PC-3 (cell line): Measurements from ENCODE around the gene PRDX6. TPM values are rescaled to one million over a fixed set of nuclear protein-coding genes. Genes with fewer than 3 reads are reported as not detected.

Experiments used
- ATAC-seq: fragments of 200-7000 bp; cut with Tn5 transposase; 2 replicates; pipeline ENCODE4 v1.9.1; 2020; ENCODE audit warnings: mild to moderate bottlenecking, moderate library complexity
- BruUV-seq: library from RNA; stranded (reverse); fragments of 400-500 nt; replicated peaks from 2 replicates; lab custom pipeline; 2021; lab: Mats Ljungman, UMichigan
- CTCF ChIA-PET: fragments of 300-600 bp; sonication (Branson Sonifier 250); formaldehyde crosslinking; loops from one replicate; lab custom pipeline; 2022; ENCODE audit warnings: antibody characterized with exemption; lab: Charles Lee
- POLR2A ChIA-PET: fragments of 300-600 bp; sonication (Branson Sonifier 250); formaldehyde crosslinking; loops from one replicate; lab custom pipeline; 2022; ENCODE audit warnings: antibody characterized with exemption; ENCODE audit not compliant: unreplicated experiment; lab: Charles Lee
- DNase-seq: peaks from one replicate; pipeline ENCODE4 v3.0.0-alpha.2; 2015
- H2AFZ ChIP-seq: fragments of 300-600 bp; sonication (generic); 2 replicates; pipeline ENCODE4 v1.6.0; 2016; ENCODE audit warnings: antibody characterized with exemption, low read length
- H3F3A ChIP-seq: fragments of 300-600 bp; sonication (generic); one replicate; pipeline ENCODE4 v1.6.0; 2017; ENCODE audit warnings: antibody characterized with exemption, low read length, control low read depth, mild to moderate bottlenecking; ENCODE audit not compliant: unreplicated experiment
- H3K27ac ChIP-seq: fragments of 300-600 bp; sonication (generic); 2 replicates; pipeline ENCODE4 v1.5.1; 2016; ENCODE audit warnings: mild to moderate bottlenecking, low read length
- H3K27me3 ChIP-seq: fragments of 300-600 bp; sonication (generic); 2 replicates; pipeline ENCODE4 v1.6.1; 2016; ENCODE audit warnings: low read length, mixed read lengths
- H3K36me3 ChIP-seq: fragments of 300-600 bp; sonication (generic); 2 replicates; pipeline ENCODE4 v1.6.1; 2016; ENCODE audit warnings: low read depth, mixed run types, low read length, mixed read lengths
- H3K4me1 ChIP-seq: fragments of 300-600 bp; sonication (generic); 2 replicates; pipeline ENCODE4 v1.5.1; 2016; ENCODE audit warnings: low read length; ENCODE audit not compliant: insufficient read depth
- H3K4me2 ChIP-seq: fragments of 300-600 bp; sonication (generic); 2 replicates; pipeline ENCODE4 v1.6.0; 2016; ENCODE audit warnings: low read length
- H3K4me3 ChIP-seq: fragments of 300-600 bp; sonication (generic); 2 replicates; pipeline ENCODE4 v1.5.1; 2016; ENCODE audit warnings: mild to moderate bottlenecking, low read length, mixed read lengths
- H3K79me2 ChIP-seq: fragments of 300-600 bp; sonication (generic); 2 replicates; pipeline ENCODE4 v1.6.1; 2017; ENCODE audit warnings: low read length, mixed read lengths
- H3K9ac ChIP-seq: fragments of 300-600 bp; sonication (generic); 2 replicates; pipeline ENCODE4 v1.6.0; 2016; ENCODE audit warnings: mild to moderate bottlenecking, low read length
- H3K9me2 ChIP-seq: fragments of 300-600 bp; sonication (generic); replicated peaks from 2 replicates; pipeline ENCODE4 v1.6.1; 2016; ENCODE audit warnings: mixed run types, low read length, mixed read lengths
- H3K9me3 ChIP-seq: fragments of 300-600 bp; sonication (generic); 2 replicates; pipeline ENCODE4 v1.6.1; 2016; ENCODE audit warnings: low read length, mixed read lengths
- H4K20me1 ChIP-seq: fragments of 300-600 bp; sonication (generic); 2 replicates; pipeline ENCODE4 v1.6.1; 2016; ENCODE audit warnings: low read length, mixed read lengths
- EZH2 ChIP-seq: fragments of 300-600 bp; sonication (generic); IDR thresholded peaks from one replicate; pipeline ENCODE4 v1.6.1; 2017; ENCODE audit warnings: antibody characterized with exemption, mild to moderate bottlenecking, low read length; ENCODE audit not compliant: unreplicated experiment
- EZH2phosphoT487 ChIP-seq: fragments of 300-600 bp; sonication (generic); IDR thresholded peaks from 2 replicates; pipeline ENCODE4 v1.6.1; 2018; ENCODE audit warnings: mild to moderate bottlenecking, antibody characterized with exemption, low read length, borderline replicate concordance
- intact Hi-C: fragments of 100-400 bp; cut with micrococcal nuclease; formaldehyde crosslinking; loops from 2 replicates; pipeline ENCODE4 v1.9.0; 2023
- total RNA-seq: library from RNA; depleted of rRNA; stranded (reverse); fragments of >200 nt; gene quantifications from 2 replicates; pipeline ENCODE4 v1.2.3, GENCODE V29; 2014
- TF ChIP-seq, protein P1 (sequence below): fragments of 300-600 bp; sonication (generic); conservative IDR thresholded peaks from 2 replicates; pipeline ENCODE4 v1.5.1; 2017; ENCODE audit warnings: antibody characterized with exemption, low read depth, mild to moderate bottlenecking, low read length

PRDX6 gene
- total RNA-seq, 1 experiment from 2014 or later, result 829 TPM

DNA sequence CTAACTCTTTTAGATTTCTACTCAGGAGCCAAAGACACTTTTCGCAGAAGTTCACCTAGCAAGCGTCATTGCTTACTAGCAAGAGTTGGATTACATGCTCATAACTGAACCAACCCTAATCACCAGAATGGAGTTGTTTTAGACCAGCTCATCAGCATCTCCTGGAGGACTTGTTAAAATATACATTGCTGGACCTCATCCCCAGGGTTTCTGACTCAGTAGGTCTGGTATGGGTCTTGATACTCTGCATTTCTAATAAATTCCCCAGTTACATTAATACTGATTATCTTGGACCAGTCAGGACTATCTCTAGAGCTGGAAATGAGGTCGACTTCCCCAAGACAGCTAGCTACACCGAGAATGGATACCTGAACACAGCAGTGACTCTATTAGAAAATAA is 9.7 kb upstream of the PRDX6 start:
- Histone ChIP-seq H3K79me2 (0 out of 2 replicates have a peak, but pooled peaks cover 7% of the 10 kb centered on the region), H3K36me3 (peaks cover 49% of the 10 kb centered on the region), H3K4me3 (no peak overlapping the region), H3K4me1 (no peaks in the 10 kb centered on the region), H3F3A (no peaks in the 10 kb centered on the region), H2AFZ (no peak overlapping the region), H3K9ac (no peak overlapping the region), H3K9me2 (no peaks in the 10 kb centered on the region), H4K20me1 (no peaks in the 10 kb centered on the region), H3K9me3 (peaks cover 27% of the 10 kb centered on the region), H3K27me3 (no peaks in the 10 kb centered on the region), H3K27ac (no peak overlapping the region), H3K4me2 (no peak overlapping the region)
- no TSS peak for BruUV-seq
- ChIA-PET CTCF (no interaction called here), POLR2A (no interaction called here)
- TF ChIP-seq EZH2phosphoT487 (no peak), EZH2 (no peak)
- TF ChIP-seq, protein P1, sequence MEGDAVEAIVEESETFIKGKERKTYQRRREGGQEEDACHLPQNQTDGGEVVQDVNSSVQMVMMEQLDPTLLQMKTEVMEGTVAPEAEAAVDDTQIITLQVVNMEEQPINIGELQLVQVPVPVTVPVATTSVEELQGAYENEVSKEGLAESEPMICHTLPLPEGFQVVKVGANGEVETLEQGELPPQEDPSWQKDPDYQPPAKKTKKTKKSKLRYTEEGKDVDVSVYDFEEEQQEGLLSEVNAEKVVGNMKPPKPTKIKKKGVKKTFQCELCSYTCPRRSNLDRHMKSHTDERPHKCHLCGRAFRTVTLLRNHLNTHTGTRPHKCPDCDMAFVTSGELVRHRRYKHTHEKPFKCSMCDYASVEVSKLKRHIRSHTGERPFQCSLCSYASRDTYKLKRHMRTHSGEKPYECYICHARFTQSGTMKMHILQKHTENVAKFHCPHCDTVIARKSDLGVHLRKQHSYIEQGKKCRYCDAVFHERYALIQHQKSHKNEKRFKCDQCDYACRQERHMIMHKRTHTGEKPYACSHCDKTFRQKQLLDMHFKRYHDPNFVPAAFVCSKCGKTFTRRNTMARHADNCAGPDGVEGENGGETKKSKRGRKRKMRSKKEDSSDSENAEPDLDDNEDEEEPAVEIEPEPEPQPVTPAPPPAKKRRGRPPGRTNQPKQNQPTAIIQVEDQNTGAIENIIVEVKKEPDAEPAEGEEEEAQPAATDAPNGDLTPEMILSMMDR, result no peak
- ATAC-seq (no peak), DNase-seq (no peak)
- intact Hi-C loops, result no loop called here

DNA sequence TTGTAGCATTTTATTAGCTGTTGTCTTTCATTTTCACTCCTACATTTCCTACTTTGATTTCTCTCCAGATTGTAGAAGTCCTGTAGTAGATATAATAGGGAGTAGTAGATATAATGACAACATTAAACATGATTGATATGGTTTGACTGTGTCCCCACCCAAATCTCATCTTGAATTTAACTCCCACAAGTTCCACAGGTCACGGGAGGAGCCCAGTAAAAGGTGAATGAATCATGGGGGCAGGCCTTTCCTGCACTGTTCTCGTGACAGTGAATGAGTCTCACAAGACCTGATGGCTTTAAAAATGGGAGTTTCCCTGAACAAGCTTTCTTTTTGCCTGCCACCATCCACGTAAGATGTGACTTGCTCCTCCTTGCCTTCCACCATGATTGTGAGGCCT is 7.5 kb upstream of the PRDX6 start:
- CTCF ChIA-PET, result no interaction called here
- H3K79me2 ChIP-seq, result peaks cover 5% of the 10 kb centered on the region; the same call in 1 of the 2 replicates

DNA sequence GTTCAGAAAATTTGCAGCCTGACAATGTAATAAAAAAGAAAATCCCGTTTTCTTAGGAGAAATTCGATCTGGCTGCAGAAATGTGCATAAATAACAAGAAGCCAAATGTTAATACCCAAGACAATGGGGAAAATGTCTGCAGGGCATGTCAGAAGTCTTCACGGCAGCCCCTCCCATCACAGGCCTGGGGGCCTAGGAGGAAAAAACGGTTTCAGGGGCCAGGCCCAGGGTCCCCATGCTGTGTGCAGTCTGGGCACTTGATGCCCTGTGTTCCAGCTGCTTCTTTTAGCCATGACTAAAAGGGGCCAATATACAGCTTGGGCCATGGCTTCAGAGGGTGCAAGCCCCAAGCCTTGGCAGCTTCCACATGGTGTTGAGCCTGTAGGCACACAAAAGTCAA is 6.5 kb upstream of the PRDX6 start:
- Histone ChIP-seq H3K36me3 (peaks cover 49% of the 10 kb centered on the region), H3K4me3 (no peak overlapping the region; the same call in 1 of the 2 replicates), H3K27me3 (no peaks in the 10 kb centered on the region), H3K9ac (no peak overlapping the region), H3K9me2 (no peaks in the 10 kb centered on the region), H2AFZ (no peak overlapping the region), H3K79me2 (peaks cover 15% of the 10 kb centered on the region), H4K20me1 (no peaks in the 10 kb centered on the region), H3K9me3 (peaks cover 27% of the 10 kb centered on the region), H3F3A (peaks cover 11% of the 10 kb centered on the region), H3K4me1 (peaks cover 26% of the 10 kb centered on the region), H3K4me2 (no peak overlapping the region), H3K27ac (no peak overlapping the region)
- BruUV-seq, result no TSS peak
- ATAC-seq (no peak), DNase-seq (no peak)
- TF ChIP-seq, protein P1, result no peak
- TF ChIP-seq EZH2phosphoT487 (no peak), EZH2 (no peak)
- CTCF ChIA-PET, result no interaction called here
- POLR2A ChIA-PET, result no interaction called here
- intact Hi-C loops, result no loop called here

More for the DNA sequence above, 7.5 kb upstream of the PRDX6 start:
- Histone ChIP-seq H3K4me1 (peaks cover 17% of the 10 kb centered on the region), H3K4me2 (no peak overlapping the region), H2AFZ (no peak overlapping the region), H3K27me3 (no peaks in the 10 kb centered on the region), H3K4me3 (no peak overlapping the region), H3K36me3 (peaks cover 49% of the 10 kb centered on the region), H3K9me3 (peaks cover 27% of the 10 kb centered on the region), H4K20me1 (no peaks in the 10 kb centered on the region), H3K27ac (no peak overlapping the region), H3F3A (peaks cover 11% of the 10 kb centered on the region), H3K9ac (no peak overlapping the region), H3K9me2 (no peaks in the 10 kb centered on the region)
- intact Hi-C loops, result no loop called here
- no TSS peak for BruUV-seq
- ATAC-seq (no peak), DNase-seq (no peak)
- POLR2A ChIA-PET, result no interaction called here
- no peak for TF ChIP-seq EZH2phosphoT487
- no peak for TF ChIP-seq EZH2
- TF ChIP-seq, protein P1, result no peak
